Measurements from ENCODE around the gene SIGLEC12.
"Not testable (repeated sequence)": the region's sequence is repeated elsewhere in the genome, so short reads cannot be mapped to it uniquely, and the experiment has no call there.

Gene SIGLEC12

GRCh38 chr19:51461723-51462161, 39.9 kb downstream of the SIGLEC12 start:
- H3K27ac ChIP-seq: no peak overlapping the region
- DNase-seq (ENCODE audit: low read depth, low spot score): no peak

DNA sequence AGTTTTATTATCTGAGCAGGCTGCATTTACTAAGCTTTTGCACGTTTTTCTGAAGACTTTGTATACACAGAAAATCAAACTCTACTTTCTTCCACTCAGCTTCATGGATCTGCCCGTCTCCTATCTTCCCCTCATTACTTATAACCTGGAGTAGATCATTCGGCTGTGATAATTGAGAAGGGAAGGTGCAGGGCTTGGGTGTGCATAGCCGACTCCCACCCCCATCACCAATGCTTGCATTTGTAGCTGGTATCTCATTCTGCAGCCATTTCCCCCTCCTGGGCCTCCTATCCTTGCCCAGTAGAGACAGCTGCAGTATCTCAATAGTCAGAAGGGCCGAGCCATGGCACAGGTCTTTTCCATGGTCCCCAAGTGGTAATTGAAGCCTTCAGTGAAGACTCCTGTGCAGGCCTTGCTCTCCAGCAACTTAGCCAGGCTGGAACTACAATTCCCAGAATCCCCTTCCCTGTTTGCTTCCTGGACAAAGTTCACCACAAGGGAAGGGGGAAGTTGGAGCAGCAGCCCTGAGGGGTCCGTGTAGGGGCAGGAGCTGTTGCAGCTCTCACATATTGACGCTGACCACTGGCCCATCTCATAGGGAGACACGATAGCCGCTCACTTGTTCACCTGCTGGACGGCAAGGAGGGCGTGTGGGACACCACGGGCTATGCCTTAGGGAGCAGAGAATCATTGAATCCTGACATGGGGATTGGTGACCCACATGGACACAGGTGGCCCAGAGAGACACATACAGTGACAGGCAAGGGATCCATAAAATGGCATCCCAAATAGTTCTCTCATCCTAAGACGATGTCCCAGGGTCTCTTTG, 41.2 kb downstream of the SIGLEC12 start:
- no peak for DNase-seq (ENCODE audit: low read depth, low spot score)
- H3K27ac ChIP-seq: no peak overlapping the region

DNA sequence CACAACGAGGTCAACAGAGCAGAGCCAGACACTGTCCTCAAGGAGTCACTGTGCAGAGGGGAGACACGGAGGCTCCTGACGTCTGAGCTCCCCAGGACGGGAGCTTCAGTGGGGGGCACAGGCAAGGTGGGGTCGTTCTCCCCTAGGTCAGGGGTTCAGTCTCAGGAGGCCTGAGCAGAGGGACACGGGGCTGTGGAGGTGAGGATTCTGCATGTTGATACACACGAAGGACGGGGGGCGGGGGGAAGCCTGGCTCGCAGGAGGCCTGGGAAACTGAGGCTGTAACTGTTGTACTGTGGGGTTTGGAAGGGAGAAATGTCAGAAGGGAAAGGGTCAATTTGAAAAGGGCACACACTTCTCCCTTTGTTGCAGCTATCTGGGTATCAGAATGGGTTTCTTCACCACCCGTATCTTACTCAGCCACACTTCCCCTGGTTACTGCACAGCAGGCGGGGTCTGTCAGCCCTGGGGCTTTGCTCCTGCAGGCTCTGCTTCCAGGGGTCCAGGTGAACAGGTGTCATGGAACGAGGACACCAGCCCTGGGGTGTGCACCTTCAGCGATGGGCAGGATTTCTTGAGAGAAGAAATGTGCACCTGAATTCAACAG, 42.6 kb downstream of the SIGLEC12 start:
- no peak for DNase-seq (ENCODE audit: low read depth, low spot score)
- H3K27ac ChIP-seq: no peak overlapping the region

DNA sequence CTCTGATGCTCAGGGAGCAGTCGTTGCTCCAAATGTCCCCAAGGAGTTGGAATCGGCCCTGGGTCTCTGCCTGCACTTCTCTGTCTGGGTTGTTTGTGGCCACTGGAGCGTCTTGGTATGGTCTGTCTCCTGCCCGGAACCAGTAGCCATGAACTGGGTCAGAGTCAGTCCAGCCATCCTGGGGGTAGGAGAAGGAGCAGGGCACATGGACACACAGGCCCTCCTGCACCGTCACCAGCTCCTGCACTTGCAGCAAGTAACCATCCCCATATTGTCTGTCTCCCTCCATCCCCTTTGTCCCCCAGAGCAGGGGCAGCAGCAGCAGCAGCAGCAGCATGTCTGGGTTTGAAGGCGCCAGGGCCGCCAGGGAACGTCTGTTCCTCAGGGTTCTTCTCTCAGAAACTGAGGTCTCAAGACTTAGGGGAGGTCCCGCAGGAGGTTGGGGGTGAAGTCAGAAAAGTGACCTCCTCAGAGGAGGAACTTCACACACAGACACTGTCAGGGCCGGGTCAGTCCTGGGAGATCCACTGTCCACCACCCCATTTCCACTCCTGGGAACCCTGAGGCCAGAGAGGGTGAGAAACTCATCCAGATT, 43.5 kb downstream of the SIGLEC12 start, which contains the start of gene SIGLEC8:
Gene SIGLEC8, minus strand, starts transcription at position 404 of the 595 bp plus-strand sequence. Its CDS starts 67 bp downstream, at position 337.
- no peak for DNase-seq (ENCODE audit: low read depth, low spot score)
- H3K27ac ChIP-seq: no peak within 1 kb of the TSS

- no peak overlapping the region for H3K27ac ChIP-seq
- DNase-seq (ENCODE audit: low read depth, low spot score): no peak
Observed at GRCh38 chr19:51457351-51458013, 44.1 kb downstream of the SIGLEC12 start.

DNA sequence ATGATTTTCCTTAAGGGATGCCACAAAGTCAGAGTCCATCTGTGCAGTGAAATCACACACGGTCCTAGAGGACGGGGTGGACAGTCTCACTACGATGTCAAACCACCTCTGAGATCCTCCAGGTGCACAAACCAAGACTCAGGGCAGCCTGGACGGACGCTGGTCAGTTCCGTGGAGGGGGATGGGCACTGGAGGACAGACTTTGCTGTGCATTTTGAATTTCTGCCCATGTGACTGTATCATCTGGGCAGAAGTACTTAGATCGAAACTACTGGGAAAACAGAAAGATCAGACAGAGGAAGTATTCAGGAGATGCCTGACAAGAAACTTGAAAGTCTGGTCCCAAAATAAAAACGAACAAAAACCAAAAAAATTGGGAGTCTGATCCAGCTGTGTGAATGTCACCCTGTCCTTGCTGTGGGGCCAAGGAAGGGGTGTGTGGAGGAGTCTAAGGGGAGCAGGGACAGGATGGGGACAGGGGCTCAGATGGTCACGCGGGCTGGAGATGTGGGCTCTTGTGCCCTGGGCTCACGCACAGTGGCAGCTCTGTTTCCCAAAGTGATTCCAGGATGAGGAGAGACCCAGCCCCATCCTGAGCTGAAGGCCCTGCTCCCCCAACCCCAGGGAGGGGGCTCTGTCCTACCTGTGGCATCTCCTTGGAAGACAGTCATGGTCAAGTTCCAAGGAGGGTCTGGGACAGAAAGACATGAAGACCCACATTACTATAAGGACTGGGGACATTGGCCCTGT, 44.9 kb downstream of the SIGLEC12 start:
- H3K27ac ChIP-seq: no peak overlapping the region
- no peak for DNase-seq (ENCODE audit: low read depth, low spot score)

DNA sequence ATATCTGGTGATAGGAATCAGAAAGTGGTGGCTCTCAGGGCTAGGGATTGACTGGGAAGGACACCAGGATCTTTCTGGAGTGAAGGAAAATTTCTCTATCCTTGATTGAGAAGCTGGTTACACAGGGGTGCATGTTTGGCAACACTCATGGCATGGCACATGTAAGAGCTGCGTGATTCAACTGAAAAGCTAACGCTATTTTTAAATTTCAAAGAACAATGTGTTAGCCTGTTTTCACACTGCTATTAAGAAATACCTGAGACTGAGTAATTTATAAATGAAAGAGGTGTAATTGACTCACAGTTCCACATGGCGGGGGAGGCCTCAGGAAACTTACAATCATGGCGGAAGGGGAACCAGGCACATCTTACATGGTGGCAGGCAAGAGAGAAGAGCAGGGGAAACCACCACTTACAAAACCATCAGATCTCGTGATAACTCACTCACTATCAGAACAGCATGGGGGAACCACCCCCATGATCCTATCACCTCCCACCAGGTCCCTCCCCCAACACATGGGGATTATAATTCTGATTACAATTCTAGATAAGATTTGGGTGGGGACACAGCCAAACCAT, 50.8 kb downstream of the SIGLEC12 start:
- no peak overlapping the region for H3K27ac ChIP-seq
- no peak for DNase-seq (ENCODE audit: low read depth, low spot score)

DNA sequence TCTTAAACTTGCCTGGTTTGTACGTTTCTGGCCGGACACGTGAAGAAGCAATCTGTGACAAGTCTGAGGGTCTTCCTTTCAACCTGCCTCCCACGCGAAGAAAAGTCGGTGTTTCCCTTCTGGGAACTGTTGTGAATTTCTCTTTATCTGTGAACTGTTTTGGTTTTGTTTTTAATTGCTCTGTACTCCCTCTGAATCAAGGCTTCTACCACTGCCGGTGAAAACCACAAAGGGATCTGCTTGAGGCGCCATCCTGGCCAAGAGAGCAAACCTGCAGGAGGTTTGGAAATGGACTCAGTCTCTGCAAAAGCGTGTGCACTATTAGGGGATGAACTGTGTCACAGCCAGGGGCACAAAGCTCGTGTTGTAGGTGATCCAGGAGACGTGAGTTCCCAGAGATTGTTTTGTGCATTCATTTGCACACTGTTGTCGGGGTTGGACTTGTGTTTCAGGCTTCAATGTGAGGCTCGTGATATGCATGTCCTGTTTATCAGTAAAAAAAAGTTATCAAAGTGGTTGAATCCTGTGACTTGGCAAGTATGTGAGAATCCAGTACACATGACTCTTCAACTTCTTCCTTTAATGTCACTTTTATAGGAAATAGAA, 53.1 kb downstream of the SIGLEC12 start:
- no peak for DNase-seq (ENCODE audit: low read depth, low spot score)
- no peak overlapping the region for H3K27ac ChIP-seq

DNA sequence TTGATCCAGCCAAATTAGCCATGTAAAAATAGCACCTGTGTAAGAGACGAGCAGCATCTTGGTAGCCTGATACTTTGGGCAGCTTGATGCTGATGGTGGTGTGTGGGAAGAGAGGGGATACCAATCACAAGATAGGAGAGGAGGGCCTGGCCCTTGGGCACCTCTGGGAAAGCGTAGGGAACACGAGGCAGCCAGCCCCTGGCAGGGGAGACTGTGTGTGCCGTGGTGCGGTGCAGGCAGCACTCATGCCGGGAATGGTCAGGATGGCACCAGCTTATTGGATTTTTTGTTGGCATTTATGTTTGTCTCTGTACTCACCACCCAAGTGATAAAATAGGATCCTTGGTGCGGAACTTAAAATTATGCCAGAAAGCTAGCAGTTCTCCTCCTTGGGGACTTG, 53.6 kb downstream of the SIGLEC12 start:
- H3K27ac ChIP-seq: no peak overlapping the region
- no peak for DNase-seq (ENCODE audit: low read depth, low spot score)

GRCh38 chr19:51447510-51447909, 54.1 kb downstream of the SIGLEC12 start:
- DNase-seq (ENCODE audit: low read depth, low spot score); H3K27ac ChIP-seq: not testable (repeated sequence)

- H3K27ac ChIP-seq: no peak overlapping the region
Observed at GRCh38 chr19:51441410-51442390, 59.9 kb downstream of the SIGLEC12 start.

More at GRCh38 chr19:51441410-51442390, 59.9 kb downstream of the SIGLEC12 start:
- DNase-seq (ENCODE audit: low read depth, low spot score): no peak

Data from epithelial cell of prostate (primary cell).